HG02678 (cell line): ENCODE data around the gene SGTA.

Experiments
- ATAC-seq: cut with Tn5 transposase; IDR thresholded peaks from one replicate; pipeline ENCODE4 v1.9.1; 2021; ENCODE audit warnings: mild to moderate bottlenecking, moderate library complexity; ENCODE audit not compliant: unreplicated experiment

SGTA gene

GRCh38 chr19:2810141-2811091, 27.3 kb upstream of the SGTA start:
- ATAC-seq, result no peak

GRCh38 chr19:2809387-2810140, 26.5 kb upstream of the SGTA start:
- ATAC-seq, result no peak

- ATAC-seq, result no peak
These were observed 25.3 kb upstream of the SGTA start for GRCh38 chr19:2808129-2808941.

GRCh38 chr19:2807379-2808128, 24.5 kb upstream of the SGTA start:
- ATAC-seq, result no peak

- no peak for ATAC-seq
These were observed 23.8 kb upstream of the SGTA start for GRCh38 chr19:2806736-2807378.

- ATAC-seq, result no peak
These were observed 23.0 kb upstream of the SGTA start for GRCh38 chr19:2805991-2806649.

GRCh38 chr19:2805261-2805900, 22.3 kb upstream of the SGTA start:
- ATAC-seq, result no peak

- ATAC-seq, result no peak
These were observed 21.3 kb upstream of the SGTA start for GRCh38 chr19:2804156-2805004.

GRCh38 chr19:2803486-2804155, 20.5 kb upstream of the SGTA start:
- ATAC-seq, result no peak

- no peak for ATAC-seq
These were observed 19.8 kb upstream of the SGTA start for GRCh38 chr19:2802826-2803225.

- ATAC-seq, result no peak
These were observed 17.4 kb upstream of the SGTA start for GRCh38 chr19:2800506-2800905.

GRCh38 chr19:2799273-2800020, 16.4 kb upstream of the SGTA start:
- no peak for ATAC-seq

GRCh38 chr19:2798733-2799132, 15.7 kb upstream of the SGTA start:
- no peak for ATAC-seq

GRCh38 chr19:2798158-2798685, 15.1 kb upstream of the SGTA start:
- no peak for ATAC-seq

- ATAC-seq, result no peak
These were observed 14.2 kb upstream of the SGTA start for GRCh38 chr19:2797280-2797679.

GRCh38 chr19:2796659-2797266, 13.7 kb upstream of the SGTA start:
- ATAC-seq, result no peak
